ENCODE data around the gene INS. TPM values are rescaled to one million over a fixed set of nuclear protein-coding genes. Genes with fewer than 3 reads are reported as not detected.

Gene INS
- total RNA-seq, 2 donors from 2014 or later = 1,947 to 16,276 TPM

DNA sequence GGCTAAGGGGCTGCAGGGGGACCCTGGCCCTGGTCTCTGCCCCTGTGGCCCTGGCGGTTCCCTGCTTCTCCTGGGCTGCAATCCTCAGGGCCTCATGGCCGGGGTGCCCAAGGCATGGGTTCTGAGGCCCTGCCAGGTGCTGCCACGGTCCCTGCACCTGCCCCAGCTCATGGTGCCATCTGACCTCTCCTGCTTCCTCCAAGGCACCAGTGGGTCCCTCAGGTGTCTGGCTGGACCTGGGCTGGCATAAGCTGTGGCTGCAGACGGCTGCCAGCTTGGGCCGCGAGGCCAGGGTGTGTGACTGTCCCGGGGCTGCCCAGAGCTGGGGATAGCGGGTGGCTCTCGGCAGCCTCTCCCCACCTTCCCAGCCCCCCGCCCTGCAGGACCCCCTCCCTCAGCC is 2.0 kb downstream of the INS start:
- Histone ChIP-seq H3K36me3 (replicated peaks in 1 of 2; ENCODE audit: insufficient read depth in 1 of 2, low read depth in 2 of 2) (no peaks in the 10 kb centered on the region), H3K9me3 (no peaks in the 10 kb centered on the region), H3K27me3 (no peaks in the 10 kb centered on the region), H3K27ac (no peak overlapping the region), H3K4me1 (no peaks in the 10 kb centered on the region), H3K4me3 (no peak overlapping the region)
- no peak for TF ChIP-seq POLR2A (IDR thresholded peaks at IDR 0.05)
- TF ChIP-seq, protein P1, sequence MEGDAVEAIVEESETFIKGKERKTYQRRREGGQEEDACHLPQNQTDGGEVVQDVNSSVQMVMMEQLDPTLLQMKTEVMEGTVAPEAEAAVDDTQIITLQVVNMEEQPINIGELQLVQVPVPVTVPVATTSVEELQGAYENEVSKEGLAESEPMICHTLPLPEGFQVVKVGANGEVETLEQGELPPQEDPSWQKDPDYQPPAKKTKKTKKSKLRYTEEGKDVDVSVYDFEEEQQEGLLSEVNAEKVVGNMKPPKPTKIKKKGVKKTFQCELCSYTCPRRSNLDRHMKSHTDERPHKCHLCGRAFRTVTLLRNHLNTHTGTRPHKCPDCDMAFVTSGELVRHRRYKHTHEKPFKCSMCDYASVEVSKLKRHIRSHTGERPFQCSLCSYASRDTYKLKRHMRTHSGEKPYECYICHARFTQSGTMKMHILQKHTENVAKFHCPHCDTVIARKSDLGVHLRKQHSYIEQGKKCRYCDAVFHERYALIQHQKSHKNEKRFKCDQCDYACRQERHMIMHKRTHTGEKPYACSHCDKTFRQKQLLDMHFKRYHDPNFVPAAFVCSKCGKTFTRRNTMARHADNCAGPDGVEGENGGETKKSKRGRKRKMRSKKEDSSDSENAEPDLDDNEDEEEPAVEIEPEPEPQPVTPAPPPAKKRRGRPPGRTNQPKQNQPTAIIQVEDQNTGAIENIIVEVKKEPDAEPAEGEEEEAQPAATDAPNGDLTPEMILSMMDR (IDR thresholded peaks at IDR 0.05) = no peak
- intact Hi-C loops (cut with DNase I) = loop anchor here (10.0 kb wide), 1 partner anchor 504 kb away; no protein-coding TSS in a partner anchor
- DNase-seq (no peak), ATAC-seq (no peak)
- WGBS, 2 donors = 63% methylated on average over 10 of the region's 10 CpGs; no CpG with 5 or more reads in 1 of the 2 donors

DNA sequence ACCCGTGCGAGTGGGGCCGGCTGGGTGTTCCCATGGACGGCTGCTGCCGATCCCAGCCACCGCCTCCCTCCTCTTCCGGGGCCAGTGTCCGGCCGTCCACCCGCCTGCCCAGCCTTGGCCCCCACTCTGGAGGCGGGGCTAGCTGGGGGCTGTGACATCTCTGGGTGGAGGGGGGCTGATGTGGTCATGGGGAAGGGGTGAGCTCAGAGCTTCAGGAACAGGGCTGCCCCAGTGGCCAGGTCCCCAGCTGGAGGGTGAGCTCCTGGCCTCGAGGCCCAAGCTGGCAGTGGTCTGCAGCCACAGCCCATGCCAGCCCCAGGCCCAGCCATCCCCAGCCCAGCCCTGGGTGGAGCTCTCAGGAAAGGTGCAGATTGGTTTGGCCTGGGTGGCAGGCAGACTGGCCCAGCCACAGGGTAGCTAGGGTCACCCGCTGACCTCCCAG is 2.7 kb downstream of the INS start:
- Histone ChIP-seq H3K4me1 (no peaks in the 10 kb centered on the region), H3K36me3 (replicated peaks in 1 of 2; ENCODE audit: insufficient read depth in 1 of 2, low read depth in 2 of 2) (no peaks in the 10 kb centered on the region), H3K27ac (no peak overlapping the region), H3K27me3 (no peaks in the 10 kb centered on the region), H3K9me3 (no peaks in the 10 kb centered on the region), H3K4me3 (no peak overlapping the region)
- DNase-seq (no peak), ATAC-seq (no peak)
- intact Hi-C loops (cut with DNase I) = loop anchor here (10.0 kb wide), 1 partner anchor 504 kb away; no protein-coding TSS in a partner anchor
- no peak for TF ChIP-seq POLR2A (IDR thresholded peaks at IDR 0.05)
- TF ChIP-seq, protein P1 (IDR thresholded peaks at IDR 0.05) = no peak
- WGBS, 2 donors = 64% methylated on average over 11 of the region's 13 CpGs; no CpG with 5 or more reads in 1 of the 2 donors

DNA sequence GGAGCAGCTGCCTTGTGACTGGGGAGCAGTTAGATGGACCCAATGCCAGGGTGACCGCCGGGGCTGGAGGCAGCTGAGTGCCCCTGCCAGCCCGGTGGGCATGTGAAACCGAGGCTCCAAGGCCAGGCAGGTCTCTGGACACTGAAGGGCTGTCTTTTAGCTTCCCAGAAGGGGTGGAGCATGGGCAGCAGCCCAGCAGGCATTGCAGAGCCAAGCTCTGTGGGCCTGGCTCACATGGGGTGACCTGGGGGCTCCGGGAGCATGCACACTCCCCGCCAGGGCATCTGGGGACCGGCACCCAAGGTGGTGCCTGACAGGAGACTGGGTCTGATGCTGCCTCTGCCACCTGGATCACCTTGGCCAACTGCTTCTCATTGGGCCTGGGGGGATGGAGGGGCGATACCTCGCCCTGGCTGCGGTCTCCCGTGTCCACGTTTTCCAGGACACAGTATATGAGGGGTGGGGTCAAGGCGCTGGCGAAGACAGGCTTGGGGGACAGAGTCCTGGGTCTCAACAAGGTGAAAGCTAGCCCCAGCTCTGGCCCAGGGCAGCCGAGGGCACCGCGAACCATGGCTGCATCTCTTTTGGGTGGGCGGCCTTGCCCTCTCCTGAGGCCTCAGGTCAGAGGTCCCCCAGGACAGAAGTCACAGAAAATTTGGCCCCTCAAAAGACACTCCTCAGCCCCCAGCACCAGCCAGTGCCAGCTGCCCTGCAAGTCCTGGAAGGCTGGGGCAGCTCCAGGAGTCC is 3.5 kb downstream of the INS start:
- no peaks in the 10 kb centered on the region for H3K27me3 ChIP-seq
- no peak for TF ChIP-seq POLR2A (IDR thresholded peaks at IDR 0.05)
- TF ChIP-seq, protein P1 (IDR thresholded peaks at IDR 0.05) = no peak
- H3K9me3 ChIP-seq = no peaks in the 10 kb centered on the region
- no peaks in the 10 kb centered on the region for H3K4me1 ChIP-seq
- no peak overlapping the region for H3K4me3 ChIP-seq
- no peak for DNase-seq
- 67% methylated on average over 16 of the region's 18 CpGs; no CpG with 5 or more reads in 1 of the 2 donors for WGBS, 2 donors
- H3K36me3 ChIP-seq (replicated peaks in 1 of 2; ENCODE audit: insufficient read depth in 1 of 2, low read depth in 2 of 2) = no peaks in the 10 kb centered on the region
- intact Hi-C loops (cut with DNase I) = loop anchor here (10.0 kb wide), 1 partner anchor 503 kb away; no protein-coding TSS in a partner anchor
- ATAC-seq = no peak
- no peak overlapping the region for H3K27ac ChIP-seq

DNA sequence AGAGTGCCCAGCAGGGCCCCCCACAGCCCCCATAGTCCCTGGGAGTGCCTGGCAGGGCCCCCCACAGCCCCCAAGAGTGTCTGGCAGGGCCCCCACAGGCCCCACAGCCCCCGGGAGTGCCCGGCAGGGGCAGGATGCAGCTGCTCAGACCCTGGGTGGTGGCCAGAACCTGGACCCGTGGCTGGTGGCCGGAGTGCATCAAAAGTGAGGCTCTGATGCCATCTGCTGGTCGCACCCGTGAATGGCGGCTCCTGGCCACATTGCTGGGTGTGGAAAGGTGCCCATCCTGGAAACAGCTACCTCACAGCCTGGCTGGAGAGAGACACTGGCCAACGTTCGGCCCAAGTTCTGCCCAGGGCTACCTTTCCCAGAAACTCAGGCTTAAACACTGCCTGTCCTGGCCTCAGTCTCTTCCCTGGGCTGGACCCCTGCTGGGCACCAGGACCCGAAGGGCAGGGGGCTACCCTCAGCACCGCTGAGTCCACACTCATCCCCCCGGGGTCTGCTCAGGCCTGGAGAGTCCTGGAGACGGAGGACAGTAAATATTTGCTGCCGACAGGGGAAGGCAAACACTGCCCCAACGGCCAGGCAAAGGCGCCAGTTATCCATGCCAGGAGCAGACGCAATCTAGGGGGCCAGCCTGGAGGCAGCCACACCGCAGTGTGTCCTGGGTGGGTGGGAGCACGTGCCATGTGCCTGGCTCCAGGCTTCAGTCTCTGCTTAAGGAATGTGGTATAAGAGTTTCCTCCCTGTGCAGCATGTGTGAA is 4.4 kb downstream of the INS start:
- no peak for TF ChIP-seq POLR2A (IDR thresholded peaks at IDR 0.05)
- TF ChIP-seq, protein P1 (IDR thresholded peaks at IDR 0.05) = peak; percentile 60 to 87 (median 79)
- Histone ChIP-seq H3K9me3 (no peaks in the 10 kb centered on the region), H3K36me3 (replicated peaks in 1 of 2; ENCODE audit: insufficient read depth in 1 of 2, low read depth in 2 of 2) (no peaks in the 10 kb centered on the region), H3K4me1 (peaks cover 3% of the 10 kb centered on the region), H3K27me3 (no peaks in the 10 kb centered on the region), H3K27ac (no peak overlapping the region), H3K4me3 (no peak overlapping the region)
- intact Hi-C loops (cut with DNase I) = loop anchor here (10.0 kb wide), 1 partner anchor 502 kb away; no protein-coding TSS in a partner anchor
- DNase-seq (peak; percentile 82 to 88 (median 84)), ATAC-seq (peak; percentile 72)
- WGBS, 2 donors = 0 to 19% methylated on average over 2 to 15 of the region's 19 CpGs

All from body of pancreas (tissue), 4 donors.